Neuronal stem cell (in vitro differentiated cells): Measurements from ENCODE around the gene SNX6.
"Not testable (repeated sequence)": the region's sequence is repeated elsewhere in the genome, so short reads cannot be mapped to it uniquely, and the experiment has no call there.

ENCODE experiments used
- DNase-seq: peaks from one replicate; pipeline ENCODE4 v3.0.0-alpha.2; 2013; ENCODE audit warnings: low spot score
- H2AFZ ChIP-seq: one replicate; pipeline ENCODE4 v1.6.1; 2013; ENCODE audit warnings: mild to moderate bottlenecking, low read length, inconsistent platforms
- H2AK5ac ChIP-seq: 2 replicates; pipeline ENCODE4 v1.6.1; 2013; ENCODE audit warnings: low read depth, mild to moderate bottlenecking, inconsistent platforms, low read length, moderate library complexity, mixed read lengths
- H2BK120ac ChIP-seq: 2 replicates; pipeline ENCODE4 v1.6.1; 2013; ENCODE audit warnings: low read depth, mild to moderate bottlenecking, inconsistent platforms, low read length, moderate library complexity, mixed read lengths
- H2BK12ac ChIP-seq: one replicate; pipeline ENCODE4 v1.6.1; 2013; ENCODE audit warnings: low read length, inconsistent platforms
- H2BK15ac ChIP-seq: 2 replicates; pipeline ENCODE4 v1.6.1; 2013; ENCODE audit warnings: mild to moderate bottlenecking, low read length, inconsistent platforms, mixed read lengths
- H2BK5ac ChIP-seq: one replicate; pipeline ENCODE4 v1.6.1; 2013; ENCODE audit warnings: inconsistent platforms, mild to moderate bottlenecking, low read length, moderate library complexity
- H3K14ac ChIP-seq: one replicate; pipeline ENCODE4 v1.6.1; 2013; ENCODE audit warnings: low read length, inconsistent platforms
- H3K18ac ChIP-seq: 2 replicates; pipeline ENCODE4 v1.6.1; 2013; ENCODE audit warnings: low read length, inconsistent platforms
- H3K23ac ChIP-seq: 2 replicates; pipeline ENCODE4 v1.6.1; 2013; ENCODE audit warnings: low read depth, mild to moderate bottlenecking, mixed read lengths, low read length, inconsistent platforms; ENCODE audit not compliant: poor library complexity
- H3K27ac ChIP-seq: replicated peaks from 3 replicates; pipeline ENCODE4 v1.5.1; 2013; ENCODE audit warnings: low read length, inconsistent platforms
- H3K27me3 ChIP-seq, 3 experiments: 2 replicates each; pipeline ENCODE4 v1.6.1; 2013; ENCODE audit warnings: low read length in 3 of 3, mild to moderate bottlenecking in 2 of 3, inconsistent platforms in 1 of 3, low read depth in 1 of 3, mixed read lengths in 1 of 3, moderate library complexity in 1 of 3; ENCODE audit not compliant: control insufficient read depth in 3 of 3, insufficient read depth in 3 of 3
- H3K36me3 ChIP-seq, 2 donors: replicated peaks in 1 of 2; 2 replicates each; pipeline ENCODE4 v1.6.1; 2013; ENCODE audit warnings: low read length in 2 of 2; ENCODE audit not compliant: control insufficient read depth in 2 of 2, insufficient read depth in 2 of 2
- H3K4ac ChIP-seq: 2 replicates; pipeline ENCODE4 v1.6.1; 2013; ENCODE audit warnings: inconsistent platforms, mild to moderate bottlenecking, low read length, moderate library complexity
- H3K4me1 ChIP-seq, 2 donors: 1 replicate in 1 of 2; 2 replicates in 1 of 2; pipeline ENCODE4 v1.6.1; 2013; ENCODE audit warnings: low read length in 2 of 2, low read depth in 1 of 2; ENCODE audit not compliant: control insufficient read depth in 2 of 2, insufficient read depth in 1 of 2
- H3K4me2 ChIP-seq: one replicate; pipeline ENCODE4 v1.6.1; 2013; ENCODE audit warnings: mild to moderate bottlenecking, low read length, inconsistent platforms; ENCODE audit not compliant: insufficient read depth, poor library complexity, severe bottlenecking
- H3K4me3 ChIP-seq, 2 donors: 2 replicates each; pipeline ENCODE4 v1.5.1; 2013; ENCODE audit warnings: low read length in 2 of 2, mild to moderate bottlenecking in 2 of 2, inconsistent platforms in 1 of 2, moderate library complexity in 1 of 2
- H3K79me1 ChIP-seq: one replicate; pipeline ENCODE4 v1.6.1; 2013; ENCODE audit warnings: low read depth, mild to moderate bottlenecking, inconsistent platforms, low read length, moderate library complexity
- H3K9ac ChIP-seq: one replicate; pipeline ENCODE4 v1.6.1; 2013; ENCODE audit warnings: mild to moderate bottlenecking, low read depth, low read length, inconsistent platforms; ENCODE audit not compliant: poor library complexity
- H3K9me3 ChIP-seq, 2 donors: replicated peaks in 1 of 2; 2 replicates each; pipeline versions ENCODE3 to v1.6.1; 2013; ENCODE audit warnings: low read length in 2 of 2, mild to moderate bottlenecking in 2 of 2, inconsistent platforms in 1 of 2, low read depth in 1 of 2, mixed read lengths in 1 of 2, moderate library complexity in 1 of 2; ENCODE audit not compliant: control insufficient read depth in 2 of 2, insufficient read depth in 1 of 2
- H4K8ac ChIP-seq: one replicate; pipeline ENCODE4 v1.6.1; 2013; ENCODE audit warnings: low read depth, mild to moderate bottlenecking, inconsistent platforms, low read length, moderate library complexity
- H4K91ac ChIP-seq: one replicate; pipeline ENCODE4 v1.6.1; 2013; ENCODE audit warnings: low read length, low read depth, mild to moderate bottlenecking, inconsistent platforms; ENCODE audit not compliant: poor library complexity
- WGBS, 2 donors: extraction: QIAGEN DNeasy Blood & Tissue Kit; methylation state at CpG; one replicate each; pipeline ENCODE4 v1.1.7; 2013; ENCODE audit warnings: missing lambda C conversion rate in 2 of 2, mixed read lengths in 1 of 2; ENCODE audit not compliant: insufficient read length in 2 of 2, insufficient replicate concordance in 1 of 2; ENCODE audit errors: extremely low coverage in 2 of 2; 5-methylcytosine and 5-hydroxymethylcytosine counted together

SNX6 gene

DNA sequence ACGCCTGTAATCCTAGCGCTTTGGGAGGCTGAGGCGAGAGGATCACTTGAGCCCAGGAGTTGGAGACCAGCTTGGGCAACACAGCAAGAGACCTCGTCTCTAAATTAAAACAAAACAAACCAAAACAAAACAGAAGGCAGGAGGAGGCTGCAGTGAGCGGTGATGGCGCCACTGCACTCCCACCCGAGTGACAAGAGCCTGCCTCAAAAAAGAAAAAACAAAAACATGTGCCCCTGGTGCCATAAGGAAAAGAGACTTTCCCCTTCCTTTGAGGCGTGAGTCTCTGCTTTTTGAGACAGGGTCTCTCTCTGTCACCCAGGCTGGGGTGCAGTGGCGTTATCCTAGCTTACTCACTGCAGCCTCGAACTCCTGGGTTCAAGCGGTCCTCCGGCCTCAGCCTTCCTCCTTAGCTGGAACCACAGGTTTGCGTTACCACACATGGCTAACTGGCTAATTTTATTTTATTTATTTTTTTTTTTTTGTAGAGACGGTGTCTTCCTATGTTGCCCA is 81.4 kb downstream of the SNX6 start:
- Histone ChIP-seq H3K23ac (no peak overlapping the region), H3K4me2 (no peak overlapping the region), H2BK15ac (no peak overlapping the region), H3K14ac (no peak overlapping the region), H3K4me3 (no peak overlapping the region), H2AK5ac (no peak overlapping the region), H4K91ac (no peak overlapping the region), H3K4me1 (no peaks in the 10 kb centered on the region), H3K36me3 (no peaks in the 10 kb centered on the region), H4K8ac (no peak overlapping the region), H3K9me3 (no peaks in the 10 kb centered on the region), H3K9ac (no peak overlapping the region), H2BK120ac (no peak overlapping the region), H3K27me3 (no peaks in the 10 kb centered on the region), H3K18ac (no peak overlapping the region), H2AFZ (no peak overlapping the region), H3K27ac (no peak overlapping the region), H3K4ac (no peak overlapping the region), H2BK5ac (no peak overlapping the region), H3K79me1 (no peaks in the 10 kb centered on the region), H2BK12ac (no peak overlapping the region)
- DNase-seq: no peak
- no CpG with 5 or more reads among the region's 14 CpGs for WGBS, 2 donors

DNA sequence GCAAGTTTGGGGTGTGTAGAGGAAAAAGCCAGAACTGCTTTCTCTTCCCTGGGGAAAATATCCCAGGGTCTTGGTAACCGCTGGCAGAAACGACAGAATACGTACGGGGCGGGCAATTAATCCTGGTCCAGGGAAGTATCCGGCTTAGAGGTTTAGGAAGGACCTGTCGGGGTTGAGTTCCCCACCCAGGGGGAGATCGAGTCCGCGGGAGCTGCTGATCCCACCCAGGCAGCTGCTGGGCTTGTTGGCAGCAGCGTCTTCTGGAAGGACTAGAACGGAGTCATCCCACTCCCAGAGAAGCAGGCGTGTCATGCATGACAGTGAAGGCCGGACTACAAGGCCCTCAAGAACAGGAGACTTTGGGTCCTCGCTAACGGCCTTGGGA is 82.8 kb downstream of the SNX6 start:
- H3K27ac ChIP-seq, H2BK120ac ChIP-seq, H2AK5ac ChIP-seq, H3K14ac ChIP-seq, H3K9me3 ChIP-seq, H4K91ac ChIP-seq, H3K4me3 ChIP-seq, H3K79me1 ChIP-seq, H3K4ac ChIP-seq, H2BK15ac ChIP-seq, H2BK12ac ChIP-seq, H3K18ac ChIP-seq, H2BK5ac ChIP-seq, H4K8ac ChIP-seq, H3K23ac ChIP-seq, H3K4me2 ChIP-seq, H3K36me3 ChIP-seq, DNase-seq, H3K9ac ChIP-seq, H3K4me1 ChIP-seq, H3K27me3 ChIP-seq, H2AFZ ChIP-seq: not testable (repeated sequence)
- no CpG with 5 or more reads among the region's 16 CpGs for WGBS, 2 donors

- not testable (repeated sequence) for H3K27me3 ChIP-seq, H3K79me1 ChIP-seq, H3K9ac ChIP-seq, H3K9me3 ChIP-seq, H4K91ac ChIP-seq, H3K4me3 ChIP-seq, H2AK5ac ChIP-seq, H3K18ac ChIP-seq, H3K14ac ChIP-seq, H3K4ac ChIP-seq, H4K8ac ChIP-seq, H2BK5ac ChIP-seq, H3K36me3 ChIP-seq, DNase-seq, H2BK12ac ChIP-seq, H3K23ac ChIP-seq, H3K4me2 ChIP-seq, H2BK15ac ChIP-seq, H2BK120ac ChIP-seq, H3K27ac ChIP-seq, H2AFZ ChIP-seq, H3K4me1 ChIP-seq
- no CpG with 5 or more reads among the region's 68 CpGs for WGBS, 2 donors
Measured at GRCh38 chr14:34546272-34547135, 83.4 kb downstream of the SNX6 start.

GRCh38 chr14:34540181-34541059 is 89.5 kb downstream of the SNX6 start:
- no CpG with 5 or more reads among the region's 19 CpGs for WGBS, 2 donors
- not testable (repeated sequence) for H3K4ac ChIP-seq, H2BK120ac ChIP-seq, H3K9me3 ChIP-seq, H4K8ac ChIP-seq, H3K79me1 ChIP-seq, H3K4me2 ChIP-seq, H4K91ac ChIP-seq, H2BK12ac ChIP-seq, H3K23ac ChIP-seq, H2BK15ac ChIP-seq, H2BK5ac ChIP-seq, H3K4me1 ChIP-seq, H3K14ac ChIP-seq, H3K9ac ChIP-seq, H3K27ac ChIP-seq, DNase-seq, H3K27me3 ChIP-seq, H3K4me3 ChIP-seq
- Histone ChIP-seq H2AK5ac (peak overlapping the region; percentile 10), H3K36me3 (peaks cover 4 to 20% of the 10 kb centered on the region in 2 donors), H2AFZ (peak overlapping the region; percentile 97), H3K18ac (peak overlapping the region; percentile 62)
